ENCODE data around the gene PAF1. TPM values are rescaled to one million over a fixed set of nuclear protein-coding genes. Genes with fewer than 3 reads are reported as not detected.

The PAF1 gene
- total and polyA plus RNA-seq, 2 of the 13 experiments (the other 11 are each of a cell fraction or from before 2014, with no cell fraction given) = 30.2 to 31.1 TPM

DNA sequence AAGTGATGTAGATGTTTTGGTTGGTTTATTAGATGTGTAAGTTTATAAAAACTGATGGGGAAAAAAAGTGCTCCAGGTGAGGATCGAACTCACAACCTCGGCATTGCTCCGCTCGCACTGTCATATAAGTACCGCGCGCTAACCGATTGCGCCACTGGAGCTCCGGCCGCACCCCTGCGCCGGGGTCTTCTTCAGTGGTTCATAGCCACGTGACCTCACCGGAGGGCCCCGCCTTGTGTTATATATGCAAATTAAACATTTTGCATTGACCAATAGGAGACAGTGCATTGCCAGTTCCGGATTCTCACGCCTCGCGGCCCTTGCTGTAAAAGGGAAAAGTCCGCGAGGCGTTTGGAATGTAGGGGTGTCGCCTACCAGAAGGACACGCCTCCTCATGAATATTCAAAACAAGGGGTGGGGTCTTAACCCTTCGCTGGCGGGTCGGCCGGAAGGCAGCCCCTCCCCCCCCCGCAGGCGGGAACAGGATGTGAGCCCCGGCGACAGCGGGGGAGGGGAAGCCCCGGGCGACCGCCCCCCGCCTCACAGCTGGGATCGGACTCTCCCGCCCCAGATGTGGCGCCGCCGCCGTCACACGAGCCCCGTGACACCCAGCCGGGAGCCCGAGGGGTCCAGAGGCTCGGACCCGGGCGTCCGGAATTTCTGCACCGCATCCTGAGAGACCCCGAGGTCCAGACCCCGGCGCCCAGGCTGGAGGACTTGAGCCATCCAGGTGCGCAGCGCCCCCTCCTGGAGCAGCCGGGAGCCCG lies 21.4 kb upstream of the PAF1 start, which contains the start of gene PLEKHG2 (continued):
- TF ChIP-seq TRIM22 (IDR thresholded peaks at IDR 0.05) (no peak), POLR2AphosphoS2 (IDR thresholded peaks at IDR 0.05; ENCODE audit: low read depth, low read length) (no peak), ZNF33A (CRISPR knock-in tag; IDR thresholded peaks at IDR 0.05; ENCODE audit: borderline replicate concordance) (0 out of 2 replicates have a peak, but pooled peaks have one; percentile 26), ZBTB33 (CRISPR knock-in tag; IDR thresholded peaks at IDR 0.05) (peak; percentile 47), ZXDC (CRISPR knock-in tag; IDR thresholded peaks at IDR 0.05) (no peak), ZKSCAN8 (CRISPR knock-in tag; IDR thresholded peaks at IDR 0.05; ENCODE audit: borderline replicate concordance) (peak; percentile 51; the same call in 1 of the 2 replicates), ZNF879 (CRISPR knock-in tag; IDR thresholded peaks at IDR 0.05) (no peak), TFE3 (CRISPR knock-in tag; IDR thresholded peaks at IDR 0.05) (peak; percentile 91), MLLT10 (CRISPR knock-in tag; IDR thresholded peaks at IDR 0.05) (no peak), ZNF780A (CRISPR knock-in tag; IDR thresholded peaks at IDR 0.05) (no peak), BORCS8-MEF2B (CRISPR knock-in tag; IDR thresholded peaks at IDR 0.05) (no peak), DPF2 (CRISPR knock-in tag; IDR thresholded peaks at IDR 0.05; ENCODE audit: borderline replicate concordance, low read depth) (no peak), ZFP36L1 (CRISPR knock-in tag; IDR thresholded peaks at IDR 0.05) (no peak), NONO (IDR thresholded peaks at IDR 0.05) (no peak), NONO (CRISPR knock-in tag; conservative IDR thresholded peaks at IDR 0.05) (peak; percentile 81), PBX2 (CRISPR knock-in tag; IDR thresholded peaks at IDR 0.05) (no peak), SMYD3 (CRISPR knock-in tag; IDR thresholded peaks at IDR 0.05) (no peak)
- TF ChIP-seq, protein P1, sequence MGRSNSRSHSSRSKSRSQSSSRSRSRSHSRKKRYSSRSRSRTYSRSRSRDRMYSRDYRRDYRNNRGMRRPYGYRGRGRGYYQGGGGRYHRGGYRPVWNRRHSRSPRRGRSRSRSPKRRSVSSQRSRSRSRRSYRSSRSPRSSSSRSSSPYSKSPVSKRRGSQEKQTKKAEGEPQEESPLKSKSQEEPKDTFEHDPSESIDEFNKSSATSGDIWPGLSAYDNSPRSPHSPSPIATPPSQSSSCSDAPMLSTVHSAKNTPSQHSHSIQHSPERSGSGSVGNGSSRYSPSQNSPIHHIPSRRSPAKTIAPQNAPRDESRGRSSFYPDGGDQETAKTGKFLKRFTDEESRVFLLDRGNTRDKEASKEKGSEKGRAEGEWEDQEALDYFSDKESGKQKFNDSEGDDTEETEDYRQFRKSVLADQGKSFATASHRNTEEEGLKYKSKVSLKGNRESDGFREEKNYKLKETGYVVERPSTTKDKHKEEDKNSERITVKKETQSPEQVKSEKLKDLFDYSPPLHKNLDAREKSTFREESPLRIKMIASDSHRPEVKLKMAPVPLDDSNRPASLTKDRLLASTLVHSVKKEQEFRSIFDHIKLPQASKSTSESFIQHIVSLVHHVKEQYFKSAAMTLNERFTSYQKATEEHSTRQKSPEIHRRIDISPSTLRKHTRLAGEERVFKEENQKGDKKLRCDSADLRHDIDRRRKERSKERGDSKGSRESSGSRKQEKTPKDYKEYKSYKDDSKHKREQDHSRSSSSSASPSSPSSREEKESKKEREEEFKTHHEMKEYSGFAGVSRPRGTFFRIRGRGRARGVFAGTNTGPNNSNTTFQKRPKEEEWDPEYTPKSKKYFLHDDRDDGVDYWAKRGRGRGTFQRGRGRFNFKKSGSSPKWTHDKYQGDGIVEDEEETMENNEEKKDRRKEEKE (IDR thresholded peaks at IDR 0.05) = no peak

Data from HepG2 (cell line).